Activated naive CD8-positive, alpha-beta T cell (primary cell): ENCODE data around the gene DNAI2.
A peak's percentile ranks its signal among the peaks of the same experiment; 100 is the strongest.

Source experiments
- H3K27ac Mint-ChIP-seq: one replicate; pipeline ENCODE4 v1.8.0; 2021; ENCODE audit warnings: mixed read lengths
- H3K27me3 Mint-ChIP-seq: one replicate; pipeline ENCODE4 v1.8.0; 2021; ENCODE audit warnings: mixed read lengths
- H3K36me3 Mint-ChIP-seq: one replicate; pipeline ENCODE4 v1.8.0; 2021; ENCODE audit warnings: mixed read lengths
- H3K4me1 Mint-ChIP-seq: one replicate; pipeline ENCODE4 v1.8.0; 2021; ENCODE audit warnings: low read depth, mixed read lengths
- H3K4me3 Mint-ChIP-seq: one replicate; pipeline ENCODE4 v1.8.0; 2021; ENCODE audit warnings: mild to moderate bottlenecking, mixed read lengths
- H3K9me3 Mint-ChIP-seq: one replicate; pipeline ENCODE4 v1.8.0; 2021; ENCODE audit warnings: low read depth, mixed read lengths

DNAI2 gene

DNA sequence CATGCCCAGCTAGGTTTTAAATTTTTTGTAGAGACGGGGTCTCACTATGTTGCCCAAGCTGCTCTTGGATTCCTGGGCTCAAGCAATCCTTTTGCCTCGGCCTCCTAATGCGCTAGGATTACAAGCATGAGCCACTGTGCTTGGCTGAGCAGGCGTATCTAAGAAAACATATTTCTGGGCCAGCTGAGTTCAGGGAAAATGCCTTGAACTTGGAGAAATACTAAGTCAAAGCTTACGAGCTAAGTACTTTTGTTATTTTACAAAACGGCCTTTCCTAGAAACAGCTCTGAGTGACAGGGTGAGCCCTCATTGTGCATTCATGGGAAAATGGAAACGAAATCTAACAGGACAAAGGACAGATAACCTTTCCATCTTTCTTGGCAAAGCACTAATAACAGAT is 24.7 kb downstream of the DNAI2 start:
- H3K36me3 Mint-ChIP-seq, result no peaks in the 10 kb centered on the region
- no peak overlapping the region for H3K4me3 Mint-ChIP-seq
- H3K4me1 Mint-ChIP-seq, result peaks cover 10% of the 10 kb centered on the region
- no peak overlapping the region for H3K27ac Mint-ChIP-seq
- H3K27me3 Mint-ChIP-seq, result no peaks in the 10 kb centered on the region
- no peaks in the 10 kb centered on the region for H3K9me3 Mint-ChIP-seq

- H3K27ac Mint-ChIP-seq, result no peak overlapping the region
- H3K36me3 Mint-ChIP-seq, result no peaks in the 10 kb centered on the region
- no peak overlapping the region for H3K4me3 Mint-ChIP-seq
- H3K4me1 Mint-ChIP-seq, result peaks cover 10% of the 10 kb centered on the region
- H3K9me3 Mint-ChIP-seq, result no peaks in the 10 kb centered on the region
- no peaks in the 10 kb centered on the region for H3K27me3 Mint-ChIP-seq
Measured at GRCh38 chr17:74299226-74300009, 25.4 kb downstream of the DNAI2 start.

GRCh38 chr17:74303305-74303704 is 29.3 kb downstream of the DNAI2 start:
- Mint-ChIP-seq H3K4me3 (no peak overlapping the region), H3K36me3 (no peaks in the 10 kb centered on the region), H3K27ac (no peak overlapping the region), H3K9me3 (no peaks in the 10 kb centered on the region), H3K27me3 (peaks cover 3% of the 10 kb centered on the region), H3K4me1 (peaks cover 10% of the 10 kb centered on the region)

DNA sequence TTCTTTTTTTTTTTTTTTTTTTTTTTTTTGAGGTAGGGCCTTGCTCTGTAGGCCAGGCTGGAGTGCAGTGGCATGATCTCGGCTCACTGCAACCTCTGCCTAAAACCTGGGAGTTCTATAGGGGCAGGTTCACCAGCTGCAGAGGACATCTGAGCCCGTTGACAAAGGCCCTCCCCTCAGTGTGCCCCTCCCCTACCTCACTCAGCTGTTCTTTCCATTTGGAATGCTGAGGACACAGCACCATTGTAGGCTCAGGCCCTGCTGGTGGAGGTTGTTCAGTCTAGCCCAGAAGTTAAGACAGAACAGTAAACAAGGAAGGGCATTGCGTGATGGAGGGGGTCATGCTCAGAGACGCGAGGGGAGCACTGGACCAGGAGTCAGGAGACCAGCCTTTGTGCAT is 30.1 kb downstream of the DNAI2 start:
- H3K27ac Mint-ChIP-seq, result no peak overlapping the region
- H3K36me3 Mint-ChIP-seq, result no peaks in the 10 kb centered on the region
- H3K4me1 Mint-ChIP-seq, result peaks cover 10% of the 10 kb centered on the region
- H3K27me3 Mint-ChIP-seq, result peaks cover 3% of the 10 kb centered on the region
- no peak overlapping the region for H3K4me3 Mint-ChIP-seq
- H3K9me3 Mint-ChIP-seq, result no peaks in the 10 kb centered on the region

DNA sequence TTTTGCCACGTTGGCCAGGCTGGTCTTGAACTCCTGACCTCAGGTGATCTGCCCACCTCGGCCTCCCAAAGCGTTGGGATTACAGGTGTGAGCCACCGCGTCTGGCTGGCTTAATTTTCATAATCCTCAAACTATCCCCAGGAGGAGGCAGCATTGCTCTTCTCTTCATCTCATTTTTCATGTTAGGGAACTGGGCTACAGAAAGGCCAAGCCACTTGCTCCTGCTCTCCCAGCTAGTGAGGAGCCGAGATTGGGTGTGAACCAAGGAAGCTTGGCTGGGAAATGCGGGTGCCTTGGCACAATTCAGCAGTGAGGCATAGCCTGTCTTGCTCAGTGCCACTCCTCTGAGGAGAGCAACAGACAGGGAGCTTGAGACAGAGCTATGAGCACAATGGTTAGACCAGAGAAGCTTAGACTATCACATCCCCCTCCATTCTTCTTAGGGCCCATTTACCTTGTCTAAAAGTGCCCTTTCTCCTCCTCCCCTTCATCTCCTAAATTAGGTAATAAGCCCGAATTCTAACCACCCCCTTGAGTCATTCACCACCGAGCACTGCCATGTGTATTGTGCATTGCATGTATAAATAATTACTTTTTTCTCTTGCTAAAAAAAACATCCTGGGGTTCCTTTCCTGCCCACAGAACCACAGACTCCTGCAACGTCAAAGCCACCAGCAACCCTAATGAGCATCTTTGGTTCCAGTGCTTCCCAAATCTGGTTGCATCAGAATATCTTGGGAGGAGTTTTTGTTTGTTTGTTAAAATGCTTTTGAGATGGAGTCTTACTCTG is 32.0 kb downstream of the DNAI2 start:
- Mint-ChIP-seq H3K9me3 (no peaks in the 10 kb centered on the region), H3K36me3 (no peaks in the 10 kb centered on the region), H3K4me3 (no peak overlapping the region), H3K4me1 (peaks cover 10% of the 10 kb centered on the region), H3K27me3 (peaks cover 3% of the 10 kb centered on the region), H3K27ac (no peak overlapping the region)

- Mint-ChIP-seq H3K4me3 (no peak overlapping the region), H3K9me3 (no peaks in the 10 kb centered on the region), H3K4me1 (peaks cover 8% of the 10 kb centered on the region), H3K27me3 (peaks cover 3% of the 10 kb centered on the region), H3K36me3 (no peaks in the 10 kb centered on the region), H3K27ac (no peak overlapping the region)
Measured at GRCh38 chr17:74307984-74308773, 34.1 kb downstream of the DNAI2 start.

DNA sequence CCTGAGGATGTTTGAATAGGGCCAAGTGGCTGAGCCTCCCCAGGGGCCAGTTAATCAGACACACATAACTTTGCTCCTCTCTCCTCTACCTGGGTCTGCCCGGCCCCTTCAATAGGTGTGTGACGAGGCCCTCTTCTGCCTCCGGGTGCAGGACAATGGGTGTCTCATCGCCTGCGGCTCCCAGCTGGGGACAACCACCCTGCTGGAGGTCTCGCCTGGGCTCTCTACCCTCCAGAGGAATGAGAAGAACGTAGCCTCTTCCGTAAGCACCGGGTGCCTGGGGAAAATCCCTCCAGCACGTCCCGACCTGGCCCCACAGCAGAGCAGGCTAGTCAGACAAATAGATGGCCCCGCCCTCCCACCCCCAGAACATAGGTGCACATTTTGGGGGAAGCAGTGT is 35.9 kb downstream of the DNAI2 start:
- H3K4me3 Mint-ChIP-seq, result no peak overlapping the region
- H3K27ac Mint-ChIP-seq, result no peak overlapping the region
- H3K9me3 Mint-ChIP-seq, result no peaks in the 10 kb centered on the region
- no peaks in the 10 kb centered on the region for H3K36me3 Mint-ChIP-seq
- peaks cover 8% of the 10 kb centered on the region for H3K4me1 Mint-ChIP-seq
- peaks cover 3% of the 10 kb centered on the region for H3K27me3 Mint-ChIP-seq

DNA sequence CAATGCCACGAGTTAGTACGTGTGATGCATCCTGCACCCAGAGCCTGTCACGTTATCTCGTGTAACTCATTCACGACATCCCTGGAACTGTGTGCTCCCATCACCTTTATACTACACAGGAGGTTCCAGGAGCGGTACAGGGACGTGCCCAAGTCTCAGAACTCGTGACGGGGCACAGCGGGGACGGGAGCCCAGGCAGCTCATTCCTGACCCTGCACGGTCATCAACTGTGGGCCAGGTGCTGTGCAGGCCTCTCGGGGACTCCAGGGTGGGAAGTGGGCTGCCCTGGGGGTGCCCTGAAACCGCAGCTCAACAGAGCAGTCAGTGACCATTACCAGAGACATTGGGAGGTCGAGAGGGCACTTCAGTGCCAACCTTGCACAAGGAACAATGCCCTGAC is 40.8 kb downstream of the DNAI2 start:
- H3K4me1 Mint-ChIP-seq, result no peaks in the 10 kb centered on the region
- no peak overlapping the region for H3K27ac Mint-ChIP-seq
- H3K9me3 Mint-ChIP-seq, result no peaks in the 10 kb centered on the region
- H3K36me3 Mint-ChIP-seq, result no peaks in the 10 kb centered on the region
- H3K4me3 Mint-ChIP-seq, result no peak overlapping the region
- no peaks in the 10 kb centered on the region for H3K27me3 Mint-ChIP-seq

DNA sequence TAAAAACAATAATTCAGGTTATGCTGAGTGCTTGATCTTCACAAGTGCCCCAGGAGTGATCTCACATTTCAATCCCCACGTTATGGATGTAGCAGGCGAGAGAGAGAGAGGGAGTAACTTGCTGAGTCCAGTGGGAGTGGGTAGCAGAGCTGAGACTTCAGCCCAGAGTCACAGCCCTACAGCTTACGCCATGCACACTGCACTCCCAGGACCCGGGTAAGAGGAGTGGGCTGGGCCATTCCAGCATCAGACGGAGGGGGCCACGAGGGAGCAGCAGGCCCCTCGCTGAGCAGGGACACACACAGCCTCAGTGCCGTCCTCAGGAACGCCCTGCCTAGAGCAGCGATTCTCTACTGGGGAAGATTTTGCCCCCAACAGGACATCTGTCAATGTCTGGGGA is 42.2 kb downstream of the DNAI2 start:
- H3K9me3 Mint-ChIP-seq, result no peaks in the 10 kb centered on the region
- H3K4me1 Mint-ChIP-seq, result no peaks in the 10 kb centered on the region
- H3K36me3 Mint-ChIP-seq, result no peaks in the 10 kb centered on the region
- no peaks in the 10 kb centered on the region for H3K27me3 Mint-ChIP-seq
- no peak overlapping the region for H3K27ac Mint-ChIP-seq
- H3K4me3 Mint-ChIP-seq, result no peak overlapping the region

- no peaks in the 10 kb centered on the region for H3K9me3 Mint-ChIP-seq
- H3K27ac Mint-ChIP-seq, result no peak overlapping the region
- H3K36me3 Mint-ChIP-seq, result no peaks in the 10 kb centered on the region
- no peaks in the 10 kb centered on the region for H3K4me1 Mint-ChIP-seq
- H3K27me3 Mint-ChIP-seq, result peaks cover 5% of the 10 kb centered on the region
- H3K4me3 Mint-ChIP-seq, result no peak overlapping the region
Measured at GRCh38 chr17:74317071-74317470, 43.0 kb downstream of the DNAI2 start.

GRCh38 chr17:74318391-74318790 is 44.4 kb downstream of the DNAI2 start:
- no peaks in the 10 kb centered on the region for H3K36me3 Mint-ChIP-seq
- H3K4me1 Mint-ChIP-seq, result no peaks in the 10 kb centered on the region
- H3K4me3 Mint-ChIP-seq, result no peak overlapping the region
- no peaks in the 10 kb centered on the region for H3K9me3 Mint-ChIP-seq
- no peak overlapping the region for H3K27ac Mint-ChIP-seq
- peaks cover 10% of the 10 kb centered on the region for H3K27me3 Mint-ChIP-seq

DNA sequence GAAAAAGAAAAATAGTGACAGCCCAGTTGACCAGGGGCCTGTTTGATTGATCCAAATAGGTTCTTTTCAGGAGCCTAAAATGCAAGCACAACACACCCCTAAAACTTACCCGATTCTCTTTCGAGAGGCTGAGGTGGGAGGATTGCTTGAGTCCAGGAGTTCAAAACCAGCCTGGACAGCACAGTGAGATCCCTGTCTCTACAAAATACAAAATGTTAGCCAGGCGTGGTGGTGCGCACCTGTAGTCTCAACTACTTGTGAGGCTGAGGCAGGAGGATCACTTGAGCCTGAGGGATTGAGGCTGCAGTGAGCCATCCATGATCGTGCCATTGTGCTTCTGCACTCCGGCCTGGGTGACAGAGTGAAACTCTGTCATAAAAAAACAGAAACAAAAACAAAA is 50.5 kb downstream of the DNAI2 start:
- H3K4me1 Mint-ChIP-seq, result peaks cover 14% of the 10 kb centered on the region
- no peaks in the 10 kb centered on the region for H3K9me3 Mint-ChIP-seq
- no peaks in the 10 kb centered on the region for H3K36me3 Mint-ChIP-seq
- H3K27me3 Mint-ChIP-seq, result peaks cover 12% of the 10 kb centered on the region
- H3K4me3 Mint-ChIP-seq, result peak overlapping the region; percentile 7
- no peak overlapping the region for H3K27ac Mint-ChIP-seq

- Mint-ChIP-seq H3K36me3 (no peaks in the 10 kb centered on the region), H3K27ac (no peak overlapping the region), H3K4me3 (peak overlapping the region; percentile 54), H3K9me3 (no peaks in the 10 kb centered on the region), H3K4me1 (peaks cover 14% of the 10 kb centered on the region), H3K27me3 (peaks cover 12% of the 10 kb centered on the region)
Measured at GRCh38 chr17:74325376-74325742, 51.3 kb downstream of the DNAI2 start.

DNA sequence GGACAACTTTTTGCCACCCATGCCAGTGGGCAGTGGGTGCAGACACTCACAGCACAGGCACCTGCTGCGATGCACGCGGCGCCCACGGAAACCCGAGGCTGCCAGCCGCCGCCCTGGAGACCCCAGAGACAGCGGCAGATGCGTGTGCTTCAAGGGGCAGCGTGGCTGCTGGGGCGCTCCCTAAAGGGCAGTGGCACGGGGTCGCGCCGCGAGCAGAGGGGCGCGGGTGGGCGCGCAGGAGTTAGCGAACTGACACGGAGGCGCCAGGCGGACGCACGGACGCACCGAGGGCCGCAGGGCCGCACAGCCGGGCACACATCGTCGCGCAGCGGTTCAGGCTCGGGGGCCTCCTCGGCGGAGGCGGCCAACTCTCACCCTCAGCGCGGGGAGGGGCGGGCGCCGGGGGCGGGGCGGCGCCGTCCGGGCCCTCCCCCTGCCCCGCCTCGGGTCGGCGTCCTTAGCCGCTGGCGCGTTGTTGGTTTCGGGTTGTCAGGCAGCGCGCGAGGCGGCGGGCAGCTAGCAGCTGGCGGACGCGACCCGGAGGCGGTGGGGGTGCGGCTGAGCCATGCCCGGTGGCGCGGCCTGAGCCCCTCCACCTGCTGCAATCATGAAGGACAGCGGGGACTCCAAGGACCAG is 51.8 kb downstream of the DNAI2 start, which contains the start of gene KIF19:
KIF19 (plus strand) TSS at position 484 of the 637 bp plus-strand sequence; CDS start at position 608, 124 bp downstream.
- Mint-ChIP-seq H3K36me3 (no peaks in the 10 kb centered on the region), H3K4me1 (peaks cover 14% of the 10 kb centered on the region), H3K9me3 (no peaks in the 10 kb centered on the region), H3K27ac (no peak within 1 kb of the TSS), H3K27me3 (peaks cover 12% of the 10 kb centered on the region), H3K4me3 (peak within 1 kb of the TSS; percentile 54)
